Activated T-helper 1 cell treated with Interleukin-2 at 50 U/mL for 16 hours (primary cell): ENCODE measurements around the gene DNAH1.
"Not testable (repeated sequence)": the region's sequence is repeated elsewhere in the genome, so short reads cannot be mapped to it uniquely, and the experiment has no call there.

Source experiments
- DNase-seq: peaks from one replicate; pipeline ENCODE4 v3.0.0-alpha.2; 2020; ENCODE audit warnings: low read depth

DNAH1 gene

DNA sequence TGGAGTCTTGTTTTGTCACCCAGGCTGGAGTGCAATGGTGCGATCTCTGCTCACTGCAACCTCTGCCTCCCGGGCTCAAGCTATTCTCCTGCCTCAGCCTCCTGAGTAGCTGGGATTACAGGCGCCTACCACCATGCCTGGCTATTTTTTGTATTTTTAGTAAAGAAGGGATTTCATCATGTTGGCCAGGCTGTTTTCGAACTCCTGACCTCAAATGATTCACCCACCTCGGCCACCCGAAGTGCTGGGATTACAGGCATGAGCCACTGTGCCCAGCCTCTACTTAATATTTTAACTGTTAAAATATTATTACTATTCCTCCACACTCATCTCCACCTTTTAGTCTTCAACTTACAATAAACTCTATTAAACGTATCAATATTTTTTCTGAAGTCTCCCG, 22.0 kb downstream of the DNAH1 start:
- DNase-seq = not testable (repeated sequence)

DNA sequence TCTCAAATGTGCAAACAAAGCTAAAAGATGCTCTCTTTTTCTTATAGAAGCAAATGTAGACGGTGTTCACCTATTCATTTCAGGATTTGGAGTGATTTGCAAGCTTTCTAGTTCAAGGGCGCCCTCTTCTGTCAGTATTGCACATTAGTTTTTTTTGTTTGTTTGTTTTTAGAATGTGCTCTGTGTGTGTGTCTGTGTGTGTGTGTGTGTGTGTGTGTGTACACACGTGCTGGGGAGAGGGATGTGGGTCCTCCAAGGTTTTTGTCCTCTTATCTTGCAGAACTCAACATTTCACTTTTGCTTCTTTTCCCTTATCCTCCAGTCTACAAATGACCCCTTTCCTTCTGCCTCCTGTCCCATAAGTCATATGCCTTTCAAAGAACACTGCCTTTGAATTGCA, 23.5 kb downstream of the DNAH1 start:
- DNase-seq = peak; percentile 5

DNA sequence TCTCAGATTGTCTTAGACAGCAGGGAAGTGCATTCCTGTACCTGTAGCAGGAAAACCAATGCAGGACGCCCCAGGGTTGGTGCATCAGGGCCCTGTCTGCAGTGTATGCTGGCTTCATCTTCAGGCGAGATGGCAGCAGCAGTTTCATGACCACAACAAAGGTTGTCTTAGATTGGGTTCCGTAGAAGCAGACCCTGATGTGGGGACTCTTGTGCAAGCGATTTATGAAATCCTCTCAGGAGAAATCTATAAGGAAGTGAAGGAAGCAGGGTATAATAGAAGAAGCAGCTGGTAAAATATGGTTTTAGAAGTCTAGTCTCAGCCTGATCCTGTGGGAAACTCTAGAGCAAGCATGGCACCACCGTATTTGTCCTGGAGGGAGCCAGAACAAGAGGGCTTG, 25.0 kb downstream of the DNAH1 start:
- DNase-seq = no peak

DNA sequence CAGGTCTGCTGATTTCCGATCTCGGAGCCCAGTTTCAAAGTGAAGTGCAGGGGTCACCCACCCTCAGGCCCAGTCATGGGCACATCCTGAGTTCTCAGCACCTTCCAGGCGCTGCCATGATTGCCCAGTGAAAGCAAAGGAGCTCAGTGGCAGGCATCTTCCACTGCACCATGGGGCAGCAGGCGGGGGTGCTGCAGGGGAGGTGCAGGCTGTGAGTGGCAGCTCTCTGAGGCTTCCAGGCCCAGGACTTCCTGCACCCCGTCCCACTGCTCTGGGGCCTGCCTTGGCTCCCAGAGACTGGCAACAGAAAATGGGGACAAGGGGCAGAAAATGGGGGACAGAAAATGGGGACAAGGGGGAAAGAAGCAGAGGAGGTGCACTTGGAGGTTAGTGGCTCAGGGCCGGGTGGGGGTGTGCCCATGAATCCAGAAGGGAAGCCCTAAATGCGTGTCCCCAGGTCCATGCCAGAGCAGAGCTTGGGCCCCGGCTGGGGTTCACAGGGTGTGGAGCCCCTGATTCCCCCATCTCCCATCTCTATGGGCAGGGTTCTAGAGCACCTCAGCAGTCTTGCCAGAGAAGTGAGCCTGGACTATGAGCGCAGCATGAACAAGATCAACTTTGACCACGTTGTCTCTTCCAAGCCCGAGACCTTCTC, 28.0 kb downstream of the DNAH1 start:
- no peak for DNase-seq

DNA sequence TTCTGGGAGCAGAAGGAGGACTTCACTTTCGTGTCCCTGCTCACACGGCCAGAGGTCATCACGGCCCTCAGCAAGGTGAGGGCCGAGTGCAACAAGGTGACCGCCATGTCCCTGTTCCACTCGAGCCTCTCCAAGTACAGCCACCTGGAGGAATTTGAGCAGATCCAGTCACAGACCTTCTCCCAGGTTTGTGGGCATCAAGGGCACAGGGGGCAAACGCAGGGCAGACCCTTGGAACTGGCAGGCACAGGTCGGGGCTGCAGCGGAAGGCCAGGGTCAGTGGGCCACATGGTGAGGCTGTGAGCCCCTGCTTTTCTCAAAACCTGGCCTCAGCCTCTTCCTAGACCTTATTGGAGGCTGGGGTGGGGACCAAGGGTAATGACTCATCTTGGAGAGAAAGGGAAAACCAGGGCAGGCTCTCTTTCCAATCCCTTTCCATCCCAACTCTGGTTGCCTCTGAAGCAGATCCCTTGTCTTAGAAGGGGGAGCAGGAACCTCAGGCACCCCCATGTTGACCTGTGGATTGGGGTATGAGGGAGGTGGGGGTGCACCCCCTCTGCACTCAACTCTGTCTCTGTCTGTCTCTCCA, 29.5 kb downstream of the DNAH1 start:
- no peak for DNase-seq

DNA sequence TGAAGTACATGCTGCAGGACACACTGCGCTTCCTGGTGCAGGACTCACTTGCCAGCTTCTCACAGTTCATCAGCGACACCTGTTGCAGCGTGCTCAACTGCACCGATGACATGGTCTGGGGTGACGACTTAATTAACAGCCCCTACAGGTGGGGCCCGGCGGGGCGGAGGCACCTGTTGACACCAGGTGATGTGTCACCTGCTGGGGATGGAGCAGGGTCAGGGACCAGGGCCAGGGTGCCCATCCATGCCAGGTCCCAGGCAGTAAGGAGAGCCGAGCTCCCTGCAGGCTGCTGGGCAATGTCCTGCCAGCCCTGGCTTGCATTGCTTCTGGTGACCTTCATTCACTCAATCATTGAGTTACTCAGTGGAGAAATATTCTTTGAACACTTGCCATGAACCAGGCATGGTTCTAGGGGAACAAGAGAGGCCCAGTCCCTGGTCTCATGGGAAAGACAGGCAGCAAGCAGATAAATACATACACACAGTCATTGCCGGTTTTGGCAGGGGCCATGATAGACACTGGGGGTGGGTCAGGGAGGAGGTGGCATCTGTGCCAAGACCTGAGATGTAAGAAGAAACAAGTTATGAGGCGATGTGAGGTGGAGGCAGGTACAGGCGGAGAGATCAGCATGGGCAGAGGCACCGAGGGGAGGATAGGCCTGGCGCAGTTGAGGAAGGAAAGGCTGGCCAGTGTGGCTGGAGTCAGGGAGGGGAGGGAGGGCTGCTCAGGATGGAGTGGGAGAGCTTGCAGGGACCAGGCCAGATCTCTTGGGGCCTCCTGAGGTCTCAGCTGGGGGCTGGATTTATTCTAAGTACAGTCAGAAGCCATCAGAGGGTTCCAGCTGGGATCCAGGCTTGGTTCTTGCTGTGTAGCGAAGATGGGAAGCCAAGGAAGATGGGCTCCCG, 30.8 kb downstream of the DNAH1 start:
- DNase-seq = no peak

DNA sequence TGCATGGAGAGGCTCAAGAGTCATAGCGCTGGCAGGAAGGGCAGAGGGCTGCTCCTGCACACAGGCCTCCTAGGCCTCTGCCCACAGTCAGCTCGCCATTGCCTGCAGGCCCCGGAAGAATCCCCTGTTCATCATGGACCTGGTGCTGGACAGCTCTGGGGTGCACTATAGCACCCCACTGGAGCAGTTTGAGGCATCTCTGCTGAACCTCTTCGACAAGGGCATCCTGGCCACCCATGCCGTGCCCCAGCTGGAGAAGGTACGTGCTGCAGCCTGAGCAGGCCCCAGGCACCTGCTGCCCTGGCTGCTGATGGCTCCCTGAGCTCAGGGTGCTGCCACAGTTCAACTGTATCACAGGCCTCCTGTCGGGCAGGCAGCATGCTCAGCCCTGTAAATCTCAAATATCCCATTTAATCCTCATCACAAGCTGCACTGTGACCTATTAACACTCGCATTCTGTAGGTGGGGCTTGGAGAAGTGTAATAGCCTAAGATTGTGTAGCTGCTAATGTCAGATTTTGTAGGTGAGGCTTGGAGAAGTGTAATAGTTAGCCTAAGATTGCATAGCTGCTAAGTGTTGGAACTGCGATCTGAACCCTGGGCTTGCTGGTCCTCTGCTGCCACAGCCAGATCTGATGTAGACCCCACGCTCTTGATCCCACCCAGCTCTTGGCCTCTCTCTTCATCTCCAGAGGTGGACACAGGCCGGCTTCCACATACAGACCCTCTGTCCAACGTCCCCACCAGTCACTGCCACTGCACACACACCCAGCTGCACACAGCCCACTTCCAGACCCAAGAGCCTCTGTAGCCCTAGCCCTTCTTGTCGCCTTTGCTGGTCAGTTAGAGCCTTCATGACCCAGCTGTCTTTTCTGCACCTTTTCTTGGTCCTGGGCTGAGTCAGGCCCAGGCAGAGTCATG, 31.9 kb downstream of the DNAH1 start:
- DNase-seq = no peak

DNA sequence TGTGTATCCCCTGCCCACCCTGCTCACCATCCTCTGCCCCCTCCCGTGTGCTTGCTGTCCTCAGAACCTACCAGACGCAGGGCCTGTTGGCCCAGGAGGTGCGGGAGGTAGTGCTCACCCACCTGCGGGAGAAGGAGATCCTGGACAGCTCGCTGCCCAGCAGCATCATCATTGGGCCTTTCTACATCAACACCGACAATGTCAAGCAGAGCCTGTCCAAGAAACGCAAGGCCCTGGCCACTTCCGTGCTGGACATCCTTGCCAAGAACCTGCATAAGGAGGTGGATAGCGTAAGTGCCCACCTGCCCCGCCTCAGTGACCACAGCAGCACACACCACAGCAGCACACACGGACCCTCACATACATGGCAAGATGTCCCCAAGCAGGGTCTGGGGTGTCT, 33.0 kb downstream of the DNAH1 start:
- no peak for DNase-seq

DNA sequence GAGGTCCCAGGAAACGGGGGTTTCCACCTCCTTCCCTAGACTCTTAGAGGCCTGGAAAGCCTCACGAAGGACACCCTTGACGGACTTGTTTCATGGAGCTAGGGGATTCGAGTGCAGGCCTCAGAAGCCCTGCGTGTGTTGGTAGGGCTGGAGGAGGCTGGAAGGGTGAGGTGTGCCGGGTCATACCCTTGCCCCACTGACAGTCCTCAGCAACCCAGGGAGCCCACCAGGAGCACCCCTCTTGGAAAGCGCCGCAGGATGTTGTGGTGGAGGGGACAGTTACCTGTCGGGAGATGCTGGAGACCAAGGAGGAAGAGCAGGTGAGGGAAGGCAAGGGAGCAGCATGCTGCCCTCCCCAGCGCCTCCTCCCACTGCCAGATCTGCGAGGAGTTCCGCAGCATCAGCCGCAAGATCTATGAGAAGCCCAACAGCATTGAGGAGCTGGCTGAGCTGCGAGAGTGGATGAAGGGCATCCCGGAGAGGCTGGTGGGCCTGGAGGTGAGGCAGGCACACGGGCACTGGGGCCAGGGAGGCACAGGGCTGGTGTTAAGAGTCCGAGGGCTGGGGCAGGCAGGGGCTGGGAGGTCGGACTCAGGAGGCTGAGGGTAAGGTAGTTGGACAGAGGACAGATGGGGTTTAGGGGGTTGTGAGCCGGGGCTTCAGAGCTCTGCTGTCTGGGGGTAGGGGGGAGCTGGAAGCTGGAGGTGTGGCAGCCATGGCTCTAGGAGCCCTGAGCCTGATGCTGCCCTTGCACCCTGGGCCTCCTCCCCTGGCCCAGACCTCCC, 33.7 kb downstream of the DNAH1 start:
- DNase-seq = no peak

DNA sequence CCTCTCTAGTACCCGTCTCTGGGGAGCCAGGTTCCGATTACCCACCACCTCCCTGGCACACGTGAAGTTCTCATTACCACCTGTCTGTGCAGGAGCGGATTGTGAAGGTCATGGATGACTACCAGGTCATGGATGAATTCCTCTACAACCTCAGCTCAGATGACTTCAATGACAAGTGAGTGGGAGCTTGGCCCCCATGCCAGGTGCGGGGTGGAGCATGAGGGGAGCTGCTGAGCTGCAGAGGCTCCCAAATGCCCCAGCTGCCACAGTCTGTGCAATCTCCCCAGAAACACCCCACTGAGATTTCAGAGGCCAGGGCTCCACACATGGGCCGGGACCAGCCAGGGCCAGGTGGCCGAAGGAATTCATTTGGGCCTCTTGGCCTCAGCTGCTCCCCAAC, 34.3 kb downstream of the DNAH1 start:
- DNase-seq = no peak

DNA sequence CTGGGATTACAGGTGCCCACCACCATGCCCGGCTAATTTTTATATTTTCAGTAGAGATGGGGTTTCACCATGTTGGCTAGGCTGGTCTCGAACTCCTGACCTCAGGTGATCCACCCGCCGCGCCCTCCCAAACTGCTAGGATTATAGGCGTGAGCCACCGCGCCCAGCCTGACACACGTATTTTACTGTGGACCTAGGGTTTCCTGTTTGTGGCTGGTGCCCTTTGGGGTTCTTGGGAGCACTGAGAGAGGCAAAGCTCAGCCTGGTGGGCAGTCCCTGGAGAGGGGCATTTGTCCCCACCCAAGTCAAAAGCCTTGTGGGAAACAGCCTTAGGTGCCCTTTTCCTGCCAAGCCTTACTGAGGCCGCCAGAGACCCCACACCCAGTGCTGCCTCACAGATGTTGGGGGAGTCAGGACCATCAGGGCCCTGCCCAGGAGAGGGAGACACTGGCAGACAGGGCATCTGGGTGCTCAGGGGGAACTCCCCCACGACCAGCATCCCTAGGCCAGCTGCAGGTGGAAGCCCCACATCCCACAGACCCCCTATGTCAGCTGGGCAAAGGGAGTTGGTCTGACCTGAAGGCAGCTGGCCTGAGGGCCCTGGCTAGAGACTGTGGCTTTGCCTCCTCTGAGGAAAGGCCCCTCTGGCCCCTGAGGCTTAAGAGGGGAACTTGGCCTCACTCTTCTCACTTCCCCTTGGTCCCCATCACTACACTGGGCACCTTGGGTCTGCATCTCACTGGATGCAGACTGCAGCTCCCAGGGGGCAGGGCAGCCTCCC, 35.1 kb downstream of the DNAH1 start:
- no peak for DNase-seq

DNA sequence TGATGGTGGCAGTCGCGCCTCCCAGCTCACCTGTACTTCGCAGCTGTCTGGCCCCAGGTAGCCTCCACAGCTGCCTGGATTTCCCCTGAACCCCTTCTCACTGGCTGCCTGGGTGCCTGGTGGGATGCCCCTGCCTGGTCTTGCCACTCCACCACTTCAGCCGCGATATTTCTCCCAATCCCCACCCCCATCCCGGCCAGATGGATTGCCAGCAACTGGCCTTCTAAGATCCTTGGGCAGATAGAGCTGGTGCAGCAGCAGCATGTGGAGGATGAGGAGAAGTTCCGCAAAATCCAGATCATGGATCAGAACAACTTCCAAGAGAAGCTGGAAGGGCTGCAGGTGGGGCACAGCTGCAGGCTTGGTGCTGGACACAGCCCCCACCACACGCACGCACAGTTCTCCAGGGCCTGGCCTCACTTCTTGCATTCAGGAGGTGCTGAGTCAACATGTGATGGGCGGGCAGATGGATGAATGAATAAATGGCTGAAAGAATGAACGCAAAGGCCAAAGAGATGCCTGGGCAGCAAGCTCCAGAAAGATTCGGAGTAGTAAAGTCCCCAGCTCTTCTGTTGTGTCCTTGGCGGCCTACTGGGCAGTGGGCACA, 35.7 kb downstream of the DNAH1 start:
- no peak for DNase-seq

DNA sequence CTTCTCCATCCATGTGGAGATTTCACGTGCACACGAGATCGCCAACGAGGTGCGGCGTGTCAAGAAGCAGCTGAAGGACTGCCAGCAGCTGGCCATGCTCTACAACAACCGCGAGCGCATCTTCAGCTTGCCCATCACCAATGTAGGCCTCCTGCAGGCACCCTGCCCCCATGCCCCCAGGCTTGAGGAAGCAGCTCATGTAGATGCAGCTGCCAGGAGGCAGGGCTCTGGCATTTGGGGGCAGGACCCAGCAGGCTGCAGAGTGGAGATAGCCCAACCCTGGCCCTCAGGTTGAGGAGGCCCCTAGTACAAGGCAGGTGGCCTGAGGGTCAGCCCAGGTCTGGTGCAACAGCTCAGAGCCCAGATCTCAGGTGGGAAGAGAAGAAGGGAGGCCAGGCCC, 36.4 kb downstream of the DNAH1 start:
- DNase-seq = no peak

DNA sequence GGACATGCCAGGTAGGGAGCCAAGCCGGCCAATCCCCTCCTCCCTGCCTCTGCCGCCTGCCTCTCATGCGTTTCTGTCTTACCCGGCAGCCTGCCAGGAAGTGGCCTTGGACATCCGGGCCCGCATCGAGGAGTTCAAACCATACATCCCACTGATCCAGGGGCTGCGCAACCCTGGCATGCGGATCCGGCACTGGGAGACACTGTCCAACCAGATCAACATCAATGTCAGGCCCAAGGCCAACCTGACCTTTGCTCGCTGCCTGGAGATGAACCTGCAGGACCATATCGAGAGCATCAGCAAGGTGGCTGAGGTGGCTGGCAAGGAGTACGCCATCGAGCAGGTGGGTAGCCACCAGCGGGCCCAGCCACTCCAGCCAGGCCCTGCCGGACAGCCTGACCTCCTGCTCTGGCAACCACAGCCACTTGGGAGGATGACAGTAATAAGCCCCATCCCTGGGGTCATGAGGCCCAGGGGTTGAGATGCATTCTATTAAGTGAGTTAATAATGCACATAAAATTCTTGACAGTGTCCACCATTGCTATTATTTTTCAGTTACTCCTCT, 37.3 kb downstream of the DNAH1 start:
- no peak for DNase-seq

DNA sequence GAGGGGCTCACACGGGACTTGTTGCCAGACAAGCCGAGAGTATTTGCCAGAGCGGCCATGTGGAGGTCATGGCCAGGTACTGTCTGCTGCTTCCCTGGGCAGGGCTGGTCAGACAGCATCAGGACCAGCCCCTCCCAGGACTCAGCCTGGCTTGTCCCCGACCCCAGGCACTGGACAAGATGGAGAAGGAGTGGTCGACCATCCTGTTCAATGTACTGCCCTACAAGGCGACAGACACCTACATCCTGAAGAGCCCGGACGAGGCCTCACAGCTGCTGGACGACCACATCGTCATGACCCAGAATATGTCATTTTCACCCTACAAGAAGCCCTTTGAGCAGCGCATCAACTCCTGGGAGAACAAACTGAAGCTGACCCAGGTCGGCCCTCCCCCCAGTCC, 38.6 kb downstream of the DNAH1 start:
- no peak for DNase-seq

DNA sequence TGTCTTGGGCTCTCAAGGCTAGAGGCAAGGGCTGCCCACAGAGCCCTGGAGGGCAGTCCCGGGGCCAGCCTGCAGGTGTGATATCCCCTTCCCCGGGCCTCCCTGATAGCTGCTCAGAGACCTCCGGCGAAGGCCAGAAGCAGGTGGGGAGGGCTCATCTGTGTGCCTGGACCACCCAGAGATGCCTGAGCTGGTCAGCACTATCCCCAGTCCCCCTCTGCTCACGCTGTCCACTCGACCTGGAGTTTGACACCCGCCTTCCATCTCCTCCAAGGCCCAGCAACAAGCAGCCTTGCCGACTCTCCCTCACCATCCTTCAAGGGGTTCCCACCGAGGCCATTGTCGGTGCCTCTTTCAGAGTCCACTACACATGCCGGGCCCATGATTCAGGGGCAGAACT, 39.4 kb downstream of the DNAH1 start:
- no peak for DNase-seq

DNA sequence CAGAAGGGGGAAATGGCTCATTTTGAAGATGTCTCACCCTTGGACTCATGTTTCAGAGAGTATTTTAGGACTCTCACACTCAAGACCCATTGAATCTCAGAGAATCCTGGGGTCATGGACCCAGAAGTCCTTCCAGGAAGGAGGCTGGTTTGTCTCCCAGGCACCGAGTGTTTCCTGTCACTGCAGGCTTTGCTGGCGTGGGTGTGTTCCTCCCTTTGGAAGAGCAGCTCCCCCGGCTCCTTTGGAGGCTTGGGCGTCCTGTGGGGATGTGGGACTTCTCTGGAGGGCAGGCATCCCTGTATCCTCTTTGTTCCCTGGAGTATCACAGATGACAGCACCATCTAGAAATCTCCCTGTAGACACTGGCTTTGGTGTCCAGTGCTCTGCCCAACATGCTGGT, 40.0 kb downstream of the DNAH1 start:
- DNase-seq = no peak

DNA sequence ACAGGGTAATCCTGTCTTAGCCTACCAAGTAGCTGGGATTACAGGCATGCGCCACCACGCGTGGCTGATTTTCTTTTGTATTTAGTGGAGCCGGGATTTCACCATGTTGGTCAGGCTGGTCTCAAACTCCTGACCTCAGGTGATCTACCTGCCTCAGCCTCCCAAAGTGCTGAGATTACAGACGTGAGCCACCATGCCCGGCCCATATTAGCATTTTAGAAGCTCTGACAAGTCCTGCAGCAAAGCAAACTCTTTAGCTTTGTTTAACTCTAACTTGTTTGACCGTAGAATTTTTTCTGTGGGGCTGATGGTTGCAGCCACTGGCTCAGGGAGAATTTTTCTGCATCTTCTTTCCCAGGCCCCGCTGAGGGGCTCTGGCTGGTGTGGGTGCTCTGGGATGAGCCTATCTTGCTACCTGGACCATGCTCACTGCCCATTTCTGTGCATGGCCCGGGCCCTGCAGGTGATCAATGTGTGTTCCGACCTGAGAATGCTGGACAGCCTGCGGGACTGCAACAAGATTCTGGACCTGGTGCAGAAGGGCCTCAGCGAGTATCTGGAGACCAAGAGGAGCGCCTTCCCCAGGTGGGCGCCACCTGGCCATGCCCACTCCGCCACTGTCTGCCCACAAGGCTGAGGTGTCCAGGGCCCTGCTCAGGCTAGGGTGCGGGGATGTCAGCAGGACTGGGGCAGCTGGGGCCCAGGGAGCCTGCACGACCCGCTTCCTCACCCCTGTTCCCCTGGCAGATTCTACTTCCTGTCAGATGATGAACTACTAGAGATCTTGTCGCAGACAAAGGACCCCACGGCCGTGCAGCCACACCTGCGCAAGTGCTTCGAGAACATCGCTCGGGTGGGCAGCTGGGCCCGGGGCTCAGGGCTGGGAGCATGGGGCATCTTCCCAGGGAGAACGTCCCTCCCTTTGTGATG, 41.3 kb downstream of the DNAH1 start:
- DNase-seq = no peak
